HCT116 (cell line): ENCODE data around the gene NTSR1. TPM values are rescaled to one million over a fixed set of nuclear protein-coding genes. Genes with fewer than 3 reads are reported as not detected.

Experiments
- ATAC-seq: fragments of 200-7000 bp; cut with Tn5 transposase; 2 replicates; pipeline ENCODE4 v1.9.1; 2020; ENCODE audit warnings: mild to moderate bottlenecking, moderate library complexity
- BruUV-seq: library from RNA; stranded (reverse); fragments of 400-500 nt; replicated peaks from 2 replicates; lab custom pipeline; 2021; lab: Mats Ljungman, UMichigan
- CTCF ChIA-PET: fragments of 300-600 bp; sonication (Branson Sonifier 250); formaldehyde crosslinking; loops from one replicate; lab custom pipeline; 2021; ENCODE audit warnings: antibody characterized with exemption; lab: Charles Lee
- POLR2A ChIA-PET: fragments of 300-600, 350-600 bp; sonication (Branson Sonifier 250); formaldehyde crosslinking; loops from one replicate; lab custom pipeline; 2021; ENCODE audit warnings: antibody characterized with exemption; lab: Charles Lee
- RAD21 ChIA-PET, 2 experiments: fragments of 300-600 bp; sonication (Branson Sonifier 250); formaldehyde crosslinking; loops; one replicate each; lab custom pipeline; 2023; ENCODE audit warnings: low total read pairs in 2 of 2; ENCODE audit not compliant: uncharacterized antibody in 2 of 2, unreplicated experiment in 2 of 2, low non-redundant PET in 1 of 2; lab: Charles Lee
- DNase-seq: peaks from one replicate; pipeline ENCODE4 v3.0.0-alpha.2; 2010; ENCODE audit warnings: low read depth, low spot score
- H2AFZ ChIP-seq: fragments of 200-600 bp; shearing (Covaris generic), sonication (generic); 2 replicates; pipeline ENCODE4 v1.6.1; 2017; ENCODE audit warnings: low read depth, mixed run types, mixed read lengths, antibody characterized with exemption, low read length; ENCODE audit not compliant: poor library complexity, severe bottlenecking
- H3K27ac ChIP-seq: 2 replicates; pipeline ENCODE4 v1.5.1; 2012; ENCODE audit warnings: low read depth, low read length
- H3K27me3 ChIP-seq: fragments of 200-600 bp; sonication (generic); 2 replicates; pipeline ENCODE4 v1.6.1; 2016; ENCODE audit warnings: mixed run types, low read length, mixed read lengths; ENCODE audit not compliant: insufficient read depth
- H3K36me3 ChIP-seq, 2 experiments: fragments of 200-500 bp in 1 of 2; fragments of 200-600 bp in 1 of 2; sonication (Bioruptor generic) in 1 of 2; sonication (generic) in 1 of 2; 2 replicates each; pipeline versions ENCODE4 v1.5.1 to v1.6.1; 2014 to 2016; ENCODE audit warnings: low read length in 2 of 2, inconsistent platforms in 1 of 2, mixed read lengths in 1 of 2, mixed run types in 1 of 2; ENCODE audit not compliant: insufficient read depth in 2 of 2, control insufficient read depth in 1 of 2
- H3K4me1 ChIP-seq, 2 experiments: fragments of 200-600 bp in 1 of 2; sonication (generic) in 1 of 2; 2 replicates each; pipeline versions ENCODE4 v1.5.1 to v1.6.1; 2012 to 2017; ENCODE audit warnings: low read length in 2 of 2, inconsistent platforms in 1 of 2, mild to moderate bottlenecking in 1 of 2, mixed read lengths in 1 of 2, mixed run types in 1 of 2, moderate library complexity in 1 of 2; ENCODE audit not compliant: insufficient read depth in 2 of 2, control insufficient read depth in 1 of 2
- H3K4me2 ChIP-seq: fragments of 200-600 bp; sonication (generic); 2 replicates; pipeline ENCODE4 v1.6.1; 2017; ENCODE audit warnings: mixed run types, low read length, mixed read lengths
- H3K4me3 ChIP-seq, 2 experiments: fragments of 200-600 bp in 1 of 2; sonication (generic) in 1 of 2; replicated peaks in 1 of 2; 2 replicates each; pipeline ENCODE4 v1.5.1; 2011 to 2016; ENCODE audit warnings: low read length in 2 of 2, control low read depth in 1 of 2, low read depth in 1 of 2, mild to moderate bottlenecking in 1 of 2, mixed read lengths in 1 of 2, mixed run types in 1 of 2
- H3K79me2 ChIP-seq: fragments of 200-600 bp; sonication (generic); 2 replicates; pipeline ENCODE4 v1.6.1; 2017; ENCODE audit warnings: mild to moderate bottlenecking, mixed run types, low read length, moderate library complexity, mixed read lengths; ENCODE audit not compliant: insufficient read depth
- H3K9ac ChIP-seq: fragments of 200-600 bp; sonication (generic); 2 replicates; pipeline ENCODE4 v1.6.1; 2016; ENCODE audit warnings: low read length, mixed read lengths
- H3K9me2 ChIP-seq: fragments of 200-600 bp; sonication (generic), shearing (Covaris generic); 2 replicates; pipeline ENCODE4 v1.6.1; 2017; ENCODE audit warnings: mixed run types, mild to moderate bottlenecking, moderate library complexity; ENCODE audit not compliant: insufficient read depth
- H3K9me3 ChIP-seq, 2 experiments: fragments of 200-500 bp in 1 of 2; fragments of 200-600 bp in 1 of 2; sonication (Bioruptor generic) in 1 of 2; sonication (generic) in 1 of 2; 2 replicates each; pipeline ENCODE4 v1.6.1; 2014 to 2017; ENCODE audit warnings: low read length in 2 of 2, mixed read lengths in 2 of 2, inconsistent platforms in 1 of 2, low read depth in 1 of 2, mild to moderate bottlenecking in 1 of 2, mixed run types in 1 of 2, moderate library complexity in 1 of 2; ENCODE audit not compliant: control insufficient read depth in 1 of 2, insufficient read depth in 1 of 2
- H4K20me1 ChIP-seq: fragments of 200-600 bp; sonication (generic), shearing (Covaris generic); 2 replicates; pipeline ENCODE4 v1.6.1; 2017; ENCODE audit warnings: mixed run types, mild to moderate bottlenecking, moderate library complexity; ENCODE audit not compliant: insufficient read depth
- ATF3 ChIP-seq: IDR thresholded peaks from 2 replicates; pipeline ENCODE4 v1.6.1; 2012
- CTCF ChIP-seq, 3 experiments: fragments of 200-600 bp in 1 of 3; sonication (generic) in 1 of 3; IDR thresholded peaks in 2 of 3; conservative IDR thresholded peaks in 1 of 3; 2 replicates each; pipeline ENCODE4 v1.5.1; 2012 to 2017; ENCODE audit warnings: low read depth in 2 of 3, low read length in 2 of 3, antibody characterized with exemption in 1 of 3, borderline replicate concordance in 1 of 3, control low read depth in 1 of 3, mild to moderate bottlenecking in 1 of 3, mixed read lengths in 1 of 3, mixed run types in 1 of 3, moderate library complexity in 1 of 3; ENCODE audit not compliant: insufficient read depth in 1 of 3
- EGR1 ChIP-seq: IDR thresholded peaks from 2 replicates; pipeline ENCODE4 v1.6.1; 2012; ENCODE audit warnings: low read depth
- ELF1 ChIP-seq: IDR thresholded peaks from 2 replicates; pipeline ENCODE4 v1.6.1; 2012; ENCODE audit warnings: low read depth, borderline replicate concordance
- FOSL1 ChIP-seq: IDR thresholded peaks from 2 replicates; pipeline ENCODE4 v1.6.1; 2012; ENCODE audit warnings: low read depth
- RAD21 ChIP-seq: IDR thresholded peaks from 2 replicates; pipeline ENCODE4 v1.6.1; 2012; ENCODE audit warnings: low read depth, mild to moderate bottlenecking
- SIN3A ChIP-seq: IDR thresholded peaks from 2 replicates; pipeline ENCODE4 v1.6.1; 2012; ENCODE audit warnings: low read depth
- SP1 ChIP-seq: IDR thresholded peaks from 2 replicates; pipeline ENCODE4 v1.6.1; 2012; ENCODE audit warnings: low read depth
- YY1 ChIP-seq: IDR thresholded peaks from 2 replicates; pipeline ENCODE4 v1.6.1; 2011; ENCODE audit warnings: low read length, low read depth, moderate library complexity, mild to moderate bottlenecking; ENCODE audit not compliant: insufficient replicate concordance; ENCODE audit errors: extremely low read depth
- ZBTB33 ChIP-seq: IDR thresholded peaks from 2 replicates; pipeline ENCODE4 v1.6.1; 2011; ENCODE audit warnings: mild to moderate bottlenecking, low read length, moderate library complexity; ENCODE audit not compliant: insufficient replicate concordance; ENCODE audit errors: extremely low read depth
- intact Hi-C: fragments of 100-400 bp; cut with micrococcal nuclease; formaldehyde crosslinking; loops from 2 replicates; pipeline ENCODE4 v1.10.0; 2022
- total RNA-seq: library from RNA; stranded (reverse); gene quantifications from one replicate; pipeline ENCODE4 v1.2.1, GENCODE V29; 2021; ENCODE audit not compliant: unreplicated experiment

The NTSR1 gene
- total RNA-seq, 1 experiment from 2014 or later, result 187 TPM

- TF ChIP-seq CTCF (IDR thresholded peaks at IDR 0.05 in 2 of 3, conservative IDR thresholded peaks at IDR 0.05 in 1 of 3; ENCODE audit: borderline replicate concordance in 1 of 3, insufficient read depth in 1 of 3, low read depth in 2 of 3, low read length in 2 of 3) (no peak), ATF3 (no peak), YY1 (no peak), EGR1 (no peak), FOSL1 (no peak)
Observed at GRCh38 chr20:62764156-62764935, 55.7 kb downstream of the NTSR1 start (continued).

- peak; percentile 35 for ATAC-seq
- TF ChIP-seq CTCF (IDR thresholded peaks at IDR 0.05 in 2 of 3, conservative IDR thresholded peaks at IDR 0.05 in 1 of 3; ENCODE audit: borderline replicate concordance in 1 of 3, insufficient read depth in 1 of 3, low read depth in 2 of 3, low read length in 2 of 3) (no peak), ZBTB33 (no peak), SIN3A (no peak), SP1 (no peak), ATF3 (no peak), RAD21 (no peak), YY1 (no peak), ELF1 (no peak)
- H3K27ac ChIP-seq, result no peak overlapping the region
- peaks cover 2 to 12% of the 10 kb centered on the region in 2 experiments; a peak in 2 of 4 replicates for H3K36me3 ChIP-seq
- no peak overlapping the region for H3K9ac ChIP-seq
- ChIA-PET RAD21 (interaction anchor here in 1 of 2 experiments (1.2 kb wide), 1 partner anchor 26 kb away, joined by 3 read pairs; no protein-coding TSS in a partner anchor), POLR2A (interaction anchor here (1.3 kb wide), 1 partner anchor 25 kb away, joined by 3 read pairs; no protein-coding TSS in a partner anchor), CTCF (interaction anchor here (1.0 kb wide), 1 partner anchor 27 kb away, joined by 3 read pairs; no protein-coding TSS in a partner anchor)
- H3K4me2 ChIP-seq, result no peak overlapping the region
- H3K27me3 ChIP-seq, result no peaks in the 10 kb centered on the region
- H3K9me3 ChIP-seq, result no peaks in the 10 kb centered on the region
- H3K4me3 ChIP-seq, result no peak overlapping the region
- no peaks in the 10 kb centered on the region for H3K9me2 ChIP-seq
- DNase-seq, result no peak
- H3K79me2 ChIP-seq, result no peaks in the 10 kb centered on the region
- H2AFZ ChIP-seq, result no peak overlapping the region
- H4K20me1 ChIP-seq, result no peaks in the 10 kb centered on the region
- intact Hi-C loops, result no loop called here
- BruUV-seq, result no TSS peak
- peaks cover 10 to 42% of the 10 kb centered on the region in 2 experiments; a peak in 3 of 4 replicates for H3K4me1 ChIP-seq
Observed at GRCh38 chr20:62765021-62765420, 56.4 kb downstream of the NTSR1 start.
